Naive thymus-derived CD8-positive, alpha-beta T cell (primary cell): ENCODE measurements around the gene XPNPEP2. TPM values are rescaled to one million over a fixed set of nuclear protein-coding genes. Genes with fewer than 3 reads are reported as not detected.

Experiments used
- ATAC-seq, 2 donors: fragments of 150-1000 bp; cut with Tn5 transposase in 1 of 2; sonication (Bioruptor Pico), chemical (Tn5 transposase) in 1 of 2; 1 replicate in 1 of 2; 2 replicates in 1 of 2; pipeline ENCODE4 v1.10.0; 2021; ENCODE audit warnings: mild to moderate bottlenecking in 2 of 2, moderate library complexity in 2 of 2
- POLR2A ChIA-PET: fragments of 350-600 bp; sonication (Branson Sonifier 250); formaldehyde crosslinking; loops from one replicate; lab custom pipeline; 2021; ENCODE audit warnings: antibody characterized with exemption; lab: Charles Lee
- DNase-seq, 10 donors: peaks; one replicate each; pipeline versions ENCODE4 v3.0.0 to v3.0.0-alpha.2; 2020 to 2022
- H3K27ac Mint-ChIP-seq, 10 donors: one replicate each; pipeline ENCODE4 v1.8.0; 2020 to 2022; ENCODE audit warnings: mild to moderate bottlenecking in 10 of 10, mixed read lengths in 10 of 10, moderate library complexity in 4 of 10, inconsistent platforms in 1 of 10
- H3K27me3 Mint-ChIP-seq, 5 donors: one replicate each; pipeline ENCODE4 v1.8.0; 2021 to 2022; ENCODE audit warnings: mixed read lengths in 5 of 5
- H3K36me3 Mint-ChIP-seq, 3 donors: one replicate each; pipeline ENCODE4 v1.8.0; 2020 to 2022; ENCODE audit warnings: mixed read lengths in 3 of 3, mild to moderate bottlenecking in 2 of 3, inconsistent platforms in 1 of 3
- H3K4me1 Mint-ChIP-seq, 4 donors: one replicate each; pipeline ENCODE4 v1.8.0; 2021 to 2022; ENCODE audit warnings: mixed read lengths in 4 of 4
- H3K4me3 Mint-ChIP-seq, 10 donors: one replicate each; pipeline ENCODE4 v1.8.0; 2020 to 2022; ENCODE audit warnings: mild to moderate bottlenecking in 10 of 10, mixed read lengths in 10 of 10, moderate library complexity in 6 of 10, inconsistent platforms in 1 of 10
- H3K9me3 Mint-ChIP-seq, 9 donors: one replicate each; pipeline ENCODE4 v1.8.0; 2020 to 2022; ENCODE audit warnings: mixed read lengths in 9 of 9, mild to moderate bottlenecking in 3 of 9, inconsistent platforms in 1 of 9, moderate library complexity in 1 of 9
- polyA plus RNA-seq, 3 donors: library from polyadenylated mRNA; unstranded; fragments of 300-500 nt; fragmentation: Illumina TruSeq; gene quantifications; one replicate each; pipeline ENCODE4 v1.2.3, GENCODE V29; 2021
- total RNA-seq, 8 experiments: library from RNA in 2 of 8; stranded (reverse) in 2 of 8; gene quantifications; one replicate each; pipeline ENCODE4 v1.2.3 and lab custom pipeline; 2021 to 2026

Gene XPNPEP2
- total and polyA plus RNA-seq, 5 experiments from 2014 or later, result 0.13 to 0.47 TPM; not detected in 3

DNA sequence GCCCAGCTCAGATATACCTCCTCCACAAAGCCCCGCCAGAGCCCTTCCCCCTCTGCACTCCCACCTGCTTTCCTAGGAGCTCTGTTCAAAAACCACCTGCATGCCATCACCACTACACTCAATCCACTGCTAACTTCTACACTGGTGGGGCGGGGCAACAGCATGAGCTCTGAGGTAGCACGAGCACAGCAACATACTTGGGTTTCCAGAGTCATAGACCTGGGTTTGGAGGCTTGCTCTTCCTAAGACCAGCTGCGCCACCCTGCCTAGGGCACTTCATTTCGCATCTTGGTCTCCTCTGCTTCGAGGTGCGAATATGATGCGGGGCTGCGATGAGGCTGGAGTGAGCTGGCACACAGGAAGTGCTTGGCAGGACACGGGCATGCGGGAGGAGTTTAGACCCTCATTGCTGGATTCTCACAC is 44.5 kb downstream of the XPNPEP2 start:
- POLR2A ChIA-PET, result interaction anchor here (1.0 to 15.1 kb wide), 7 partner anchors 13 to 125 kb away, joined by 3 to 382 read pairs (median 7); no protein-coding TSS in a partner anchor
- peak overlapping the region; percentile 80 to 98 (median 96) for H3K4me3 Mint-ChIP-seq
- ATAC-seq (no peak), DNase-seq (no peak)
- H3K27me3 Mint-ChIP-seq, result no peaks in the 10 kb centered on the region
- peaks cover 7 to 61% (median 24%) of the 10 kb centered on the region in 3 donors for H3K36me3 Mint-ChIP-seq
- no peaks in the 10 kb centered on the region for H3K9me3 Mint-ChIP-seq
- peaks cover 33 to 72% (median 66%) of the 10 kb centered on the region in 4 donors for H3K4me1 Mint-ChIP-seq
- H3K27ac Mint-ChIP-seq, result peak overlapping the region; percentile 44 to 95 (median 89)

DNA sequence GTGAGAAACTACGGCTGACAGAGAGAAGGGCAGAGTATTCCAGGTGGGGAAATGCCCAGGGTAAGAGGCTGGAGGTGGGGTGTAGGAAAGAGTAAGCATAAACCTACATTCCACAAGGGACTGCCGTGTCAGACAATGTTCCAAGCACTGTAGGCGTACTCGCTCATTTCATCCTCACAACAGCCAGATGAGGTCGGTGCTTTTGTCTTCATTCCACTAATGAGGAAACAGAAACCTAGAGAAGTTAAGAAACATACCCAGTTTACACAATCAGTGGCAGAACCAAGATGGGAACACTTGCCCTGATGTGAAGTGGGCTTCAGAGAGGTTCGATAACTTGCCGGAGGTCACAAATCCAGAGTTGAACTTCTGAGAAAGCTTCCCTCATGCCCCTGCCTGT is 45.6 kb downstream of the XPNPEP2 start:
- peak overlapping the region; percentile 80 to 98 (median 96) for H3K4me3 Mint-ChIP-seq
- no peak for ATAC-seq
- peaks cover 31 to 66% (median 65%) of the 10 kb centered on the region in 4 donors for H3K4me1 Mint-ChIP-seq
- peaks cover 7 to 72% (median 24%) of the 10 kb centered on the region in 3 donors for H3K36me3 Mint-ChIP-seq
- POLR2A ChIA-PET, result interaction anchor here (0.6 to 15.1 kb wide), 5 partner anchors 11 to 106 kb away, joined by 3 to 382 read pairs (median 5); no protein-coding TSS in a partner anchor
- H3K27ac Mint-ChIP-seq, result peak overlapping the region in 9 of 10 donors; percentile 78 to 95 (median 89)
- no peaks in the 10 kb centered on the region for H3K27me3 Mint-ChIP-seq
- no peaks in the 10 kb centered on the region for H3K9me3 Mint-ChIP-seq
- no peak for DNase-seq

DNA sequence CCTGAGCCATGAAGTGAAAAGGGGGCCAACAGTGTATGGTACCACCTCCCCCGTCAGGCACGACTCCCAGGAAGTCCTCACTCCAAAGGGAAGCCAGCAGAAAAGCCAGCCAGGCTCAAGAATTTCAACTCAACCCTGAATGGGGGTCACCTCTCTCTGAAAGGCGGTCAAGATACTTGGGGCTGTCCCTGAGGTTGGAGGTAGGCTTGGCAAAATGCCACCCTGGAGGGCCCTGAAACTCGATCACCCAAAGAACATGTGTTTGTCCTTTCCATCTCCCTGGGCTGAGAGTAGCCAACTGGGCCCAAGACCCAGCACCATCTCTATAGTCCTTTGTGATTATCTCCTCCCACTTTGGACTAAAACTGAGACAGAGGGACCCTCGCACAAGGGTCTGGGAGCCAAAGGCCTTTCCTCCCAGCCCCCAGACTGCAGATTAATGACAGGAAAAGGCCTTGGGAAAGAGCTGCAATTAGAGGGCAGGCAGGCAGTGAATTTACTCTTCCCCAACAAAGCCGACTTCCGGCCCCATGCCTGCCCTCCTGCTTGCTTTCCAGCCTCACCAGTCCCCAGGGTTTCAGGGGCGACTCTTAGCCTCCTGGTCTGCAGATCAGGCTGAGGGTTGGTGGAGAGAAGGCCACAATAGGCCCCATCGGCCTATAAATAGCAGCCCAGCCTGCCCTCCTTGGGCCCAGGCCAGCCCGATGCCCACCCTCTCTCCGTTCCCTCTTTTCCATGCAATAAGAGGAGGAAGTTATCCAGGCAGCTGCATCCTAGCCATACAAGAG is 46.6 kb downstream of the XPNPEP2 start:
- H3K27me3 Mint-ChIP-seq, result no peaks in the 10 kb centered on the region
- peaks cover 28 to 65% (median 64%) of the 10 kb centered on the region in 4 donors for H3K4me1 Mint-ChIP-seq
- peak overlapping the region; percentile 76 to 95 (median 89) for H3K27ac Mint-ChIP-seq
- POLR2A ChIA-PET, result interaction anchor here (0.6 to 15.1 kb wide), 6 partner anchors 11 to 286 kb away, joined by 3 to 382 read pairs (median 4); no protein-coding TSS in a partner anchor
- peaks cover 7 to 79% (median 20%) of the 10 kb centered on the region in 3 donors for H3K36me3 Mint-ChIP-seq
- H3K9me3 Mint-ChIP-seq, result no peaks in the 10 kb centered on the region
- ATAC-seq, result no peak
- no peak for DNase-seq
- H3K4me3 Mint-ChIP-seq, result peak overlapping the region; percentile 65 to 98 (median 78)

DNA sequence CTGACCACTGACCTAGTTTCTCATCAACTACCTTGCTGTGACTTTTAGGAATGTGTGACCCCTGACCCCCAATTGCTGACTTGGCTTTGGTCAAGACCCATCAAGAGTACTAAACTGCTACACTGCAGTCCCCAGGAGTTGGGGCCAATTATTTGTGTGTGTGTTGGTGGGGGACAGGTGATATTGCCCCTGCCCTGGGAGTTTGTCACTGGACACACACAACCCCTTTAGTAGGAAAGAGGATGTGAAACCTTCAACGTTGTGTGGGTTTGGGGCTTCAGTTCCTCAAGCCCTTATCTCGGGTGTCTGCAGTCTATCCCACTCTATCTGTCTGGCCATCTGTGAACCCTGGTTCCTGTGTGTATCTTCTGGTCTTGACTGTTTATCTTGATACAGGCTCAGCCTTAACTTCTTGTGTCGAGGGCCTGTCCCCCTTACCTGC is 47.5 kb downstream of the XPNPEP2 start:
- H3K27me3 Mint-ChIP-seq, result no peaks in the 10 kb centered on the region
- DNase-seq (no peak), ATAC-seq (no peak)
- H3K27ac Mint-ChIP-seq, result peak overlapping the region; percentile 65 to 95 (median 89)
- peak overlapping the region; percentile 65 to 98 (median 78) for H3K4me3 Mint-ChIP-seq
- H3K9me3 Mint-ChIP-seq, result no peaks in the 10 kb centered on the region
- POLR2A ChIA-PET, result interaction anchor here (0.6 to 15.1 kb wide), 5 partner anchors 12 to 285 kb away, joined by 3 to 382 read pairs (median 4); no protein-coding TSS in a partner anchor
- peaks cover 7 to 85% (median 20%) of the 10 kb centered on the region in 3 donors for H3K36me3 Mint-ChIP-seq
- H3K4me1 Mint-ChIP-seq, result peaks cover 28 to 67% (median 64%) of the 10 kb centered on the region in 4 donors

DNA sequence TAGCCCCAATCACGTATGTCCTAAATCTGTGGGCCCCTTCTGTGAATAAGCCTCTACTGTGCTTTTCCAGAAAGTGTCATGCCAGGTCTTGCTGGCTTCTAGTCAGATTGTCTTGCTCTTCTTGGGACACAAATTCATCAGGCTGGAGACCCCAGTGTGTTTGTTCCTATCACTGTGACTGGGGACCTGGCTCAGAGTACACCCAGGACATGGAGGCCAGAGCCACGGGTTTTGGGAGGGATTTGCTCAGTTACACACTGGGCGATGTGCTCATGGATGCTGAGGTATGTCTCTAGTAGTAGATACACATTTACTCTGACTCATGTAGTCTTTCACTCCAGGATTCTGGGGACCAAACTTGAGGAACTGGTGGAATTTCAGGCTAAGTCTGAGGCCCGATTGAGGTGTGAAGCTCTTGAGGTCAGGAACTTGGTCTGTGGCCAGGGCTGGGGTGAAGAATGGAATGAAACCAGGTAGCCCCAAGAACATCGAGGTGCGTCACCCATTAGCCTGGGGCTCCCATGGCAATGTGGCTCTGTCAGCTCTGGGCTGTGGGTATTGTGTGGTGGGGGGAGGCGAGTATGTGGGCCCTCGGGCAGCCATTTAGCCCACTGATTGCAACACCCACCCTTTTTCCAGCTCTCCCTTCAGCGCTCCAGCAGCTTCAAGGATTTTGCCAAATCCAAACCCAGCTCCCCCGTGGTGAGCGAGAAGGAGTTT is 48.7 kb downstream of the XPNPEP2 start:
- Mint-ChIP-seq H3K4me1 (peaks cover 28 to 61% (median 56%) of the 10 kb centered on the region in 4 donors), H3K9me3 (no peaks in the 10 kb centered on the region), H3K27me3 (no peaks in the 10 kb centered on the region), H3K4me3 (peak overlapping the region in 9 of 10 donors; percentile 54 to 98 (median 75)), H3K27ac (peak overlapping the region; percentile 74 to 96 (median 92)), H3K36me3 (peaks cover 7 to 80% (median 20%) of the 10 kb centered on the region in 3 donors)
- ATAC-seq (no peak), DNase-seq (no peak)
- POLR2A ChIA-PET, result interaction anchor here (0.5 to 15.1 kb wide), 7 partner anchors 8 to 108 kb away, joined by 3 to 382 read pairs (median 5); partner anchors contain the start of gene SASH3

DNA sequence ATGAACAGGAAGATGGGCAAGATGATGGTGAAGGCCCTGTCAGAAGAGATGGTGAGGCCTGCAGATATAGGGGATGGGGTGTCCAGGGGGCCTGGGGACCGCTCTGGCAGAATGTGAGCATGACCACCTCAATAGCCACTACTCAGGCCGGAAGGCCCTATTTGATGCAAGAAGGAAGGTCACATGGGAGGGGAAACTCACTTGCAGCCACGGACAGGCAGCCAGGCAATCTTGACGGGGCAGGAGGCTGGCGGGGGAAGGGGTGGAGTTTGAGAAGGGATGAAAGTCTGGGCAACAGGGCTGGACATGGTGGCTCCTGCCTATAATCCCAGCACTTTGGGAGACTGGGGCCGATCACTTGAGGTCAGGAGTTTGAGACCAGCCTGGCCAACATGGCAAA is 49.7 kb downstream of the XPNPEP2 start:
- POLR2A ChIA-PET, result interaction anchor here (0.9 to 15.1 kb wide), 2 partner anchors 11 to 22 kb away, joined by 4 to 382 read pairs; no protein-coding TSS in a partner anchor
- Mint-ChIP-seq H3K4me3 (peak overlapping the region in 3 of 10 donors; percentile 13 to 56 (median 29)), H3K4me1 (peaks cover 21 to 53% (median 47%) of the 10 kb centered on the region in 4 donors), H3K36me3 (peaks cover under 1 to 75% (median 12%) of the 10 kb centered on the region in 3 donors), H3K9me3 (no peaks in the 10 kb centered on the region), H3K27me3 (no peaks in the 10 kb centered on the region), H3K27ac (peak overlapping the region in 8 of 10 donors; percentile 19 to 91 (median 69))
- DNase-seq, result no peak
- no peak for ATAC-seq

DNA sequence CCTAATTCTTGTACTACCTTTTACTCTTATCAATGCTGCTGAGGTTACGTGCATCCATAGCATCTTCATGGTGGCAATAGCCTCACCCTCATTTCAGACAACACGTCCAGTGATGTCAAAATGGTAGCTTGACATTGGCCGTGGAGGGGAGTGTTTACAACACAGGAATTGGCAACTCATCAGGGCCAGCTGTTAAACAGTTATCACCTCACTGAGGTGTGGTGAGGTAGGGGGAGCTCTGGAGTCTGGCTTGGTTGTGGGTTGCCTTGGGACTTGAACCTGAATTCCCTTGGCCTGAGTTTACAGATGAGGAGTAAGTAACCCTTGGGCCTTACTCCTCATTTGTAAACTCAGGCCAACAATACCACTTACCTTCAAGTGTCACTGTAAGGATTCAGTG is 51.4 kb downstream of the XPNPEP2 start:
- H3K36me3 Mint-ChIP-seq, result peaks cover 0 to 67% (median 7%) of the 10 kb centered on the region in 3 donors
- H3K27me3 Mint-ChIP-seq, result no peaks in the 10 kb centered on the region
- peaks cover 22 to 45% (median 34%) of the 10 kb centered on the region in 4 donors for H3K4me1 Mint-ChIP-seq
- peak overlapping the region in 1 of 10 donors; percentile 36 for H3K4me3 Mint-ChIP-seq
- H3K9me3 Mint-ChIP-seq, result no peaks in the 10 kb centered on the region
- ATAC-seq (no peak), DNase-seq (no peak)
- POLR2A ChIA-PET, result interaction anchor here (1.0 kb wide), 1 partner anchor 10 kb away, joined by 3 read pairs; the partner anchor contains the start of gene SASH3
- H3K27ac Mint-ChIP-seq, result peak overlapping the region in 6 of 10 donors; percentile 65 to 90 (median 70)

DNA sequence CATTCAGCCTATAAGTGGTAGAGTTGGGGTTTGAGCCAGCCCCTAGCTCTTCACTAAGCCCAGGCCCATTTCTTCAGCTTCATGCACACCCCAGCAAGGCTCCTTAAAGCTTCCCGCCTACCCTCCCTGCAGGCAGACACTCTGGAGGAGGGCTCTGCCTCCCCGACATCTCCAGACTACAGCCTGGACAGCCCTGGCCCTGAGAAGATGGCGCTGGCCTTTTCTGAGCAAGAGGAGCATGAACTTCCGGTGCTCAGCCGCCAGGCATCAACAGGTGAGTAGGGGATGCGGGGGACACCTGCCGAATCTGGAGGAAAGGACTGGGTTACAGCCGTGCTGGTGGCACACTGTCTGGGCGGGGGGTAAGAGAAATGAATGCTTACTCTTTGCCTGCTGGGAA is 52.0 kb downstream of the XPNPEP2 start:
- ATAC-seq (no peak), DNase-seq (no peak)
- Mint-ChIP-seq H3K27me3 (no peaks in the 10 kb centered on the region), H3K4me3 (no peak overlapping the region), H3K9me3 (no peaks in the 10 kb centered on the region), H3K27ac (peak overlapping the region in 5 of 10 donors; percentile 4 to 89 (median 72)), H3K4me1 (peaks cover 15 to 39% (median 27%) of the 10 kb centered on the region in 4 donors), H3K36me3 (peaks cover 0 to 67% (median 2%) of the 10 kb centered on the region in 3 donors)
- POLR2A ChIA-PET, result interaction anchor here (1.0 to 10.1 kb wide), 2 partner anchors 11 kb away, joined by 3 to 107 read pairs; partner anchors contain the start of gene SASH3

DNA sequence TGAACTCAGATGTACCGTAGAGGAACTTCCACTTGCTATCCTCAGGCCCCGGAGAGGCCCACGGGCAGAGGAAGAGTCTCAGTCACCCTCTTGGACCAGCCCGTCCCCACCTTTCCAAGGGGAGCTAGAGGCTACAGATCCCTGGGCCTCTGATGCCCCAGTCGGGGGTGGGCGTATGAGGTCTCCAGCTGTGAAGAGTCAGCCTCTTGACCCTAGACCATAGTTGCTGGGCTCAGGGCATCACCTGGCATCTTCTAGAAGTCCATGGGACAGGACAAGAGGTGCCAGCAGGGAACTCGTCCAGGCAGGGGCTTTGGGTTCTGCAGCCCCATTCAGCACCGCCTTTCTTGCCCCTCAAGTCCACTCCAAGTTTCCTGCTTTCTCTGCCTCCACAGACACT is 52.6 kb downstream of the XPNPEP2 start:
- DNase-seq (no peak), ATAC-seq (no peak)
- Mint-ChIP-seq H3K9me3 (no peaks in the 10 kb centered on the region), H3K4me1 (peaks cover 15 to 33% (median 22%) of the 10 kb centered on the region in 4 donors), H3K27me3 (no peaks in the 10 kb centered on the region), H3K36me3 (peaks cover 0 to 66% (median 2%) of the 10 kb centered on the region in 3 donors), H3K4me3 (no peak overlapping the region), H3K27ac (peak overlapping the region in 6 of 10 donors; percentile 44 to 84 (median 72))
- POLR2A ChIA-PET, result interaction anchor here (1.2 to 10.1 kb wide), 2 partner anchors 11 to 33 kb away, joined by 3 to 107 read pairs; partner anchors contain the start of gene SASH3

DNA sequence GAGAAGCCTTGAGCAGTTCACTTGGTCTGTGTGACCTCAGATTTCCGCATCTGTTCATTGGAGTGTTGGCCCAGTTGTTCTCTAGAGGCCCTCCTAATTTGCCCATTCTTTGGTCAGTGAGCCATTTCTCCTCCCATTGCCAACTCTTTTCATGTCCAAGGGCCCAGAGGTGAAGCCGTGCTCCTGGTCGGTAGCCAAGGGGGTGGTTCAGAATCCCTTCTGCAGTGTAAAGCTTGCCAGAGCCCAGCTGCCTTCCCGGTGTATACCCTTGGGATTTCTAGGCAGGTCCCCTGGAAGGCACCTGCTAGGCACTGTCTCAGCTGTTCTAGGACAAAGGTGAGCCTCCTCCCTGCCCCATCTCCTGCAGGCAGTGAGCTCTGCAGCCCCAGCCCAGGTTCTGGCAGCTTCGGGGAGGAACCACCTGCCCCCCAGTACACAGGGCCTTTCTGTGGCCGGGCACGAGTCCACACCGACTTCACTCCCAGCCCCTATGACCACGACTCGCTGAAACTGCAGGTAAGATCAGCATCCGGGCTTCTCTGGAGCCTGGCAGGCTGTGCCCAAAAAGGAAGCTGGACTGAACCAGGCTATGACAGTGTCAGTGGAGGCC is 53.3 kb downstream of the XPNPEP2 start:
- Mint-ChIP-seq H3K27ac (peak overlapping the region in 5 of 10 donors; percentile 2 to 70 (median 19)), H3K27me3 (no peaks in the 10 kb centered on the region)
- POLR2A ChIA-PET, result interaction anchor here (1.0 to 10.1 kb wide), 3 partner anchors 8 to 34 kb away, joined by 3 to 107 read pairs (median 3); partner anchors contain the start of gene SASH3

DNA sequence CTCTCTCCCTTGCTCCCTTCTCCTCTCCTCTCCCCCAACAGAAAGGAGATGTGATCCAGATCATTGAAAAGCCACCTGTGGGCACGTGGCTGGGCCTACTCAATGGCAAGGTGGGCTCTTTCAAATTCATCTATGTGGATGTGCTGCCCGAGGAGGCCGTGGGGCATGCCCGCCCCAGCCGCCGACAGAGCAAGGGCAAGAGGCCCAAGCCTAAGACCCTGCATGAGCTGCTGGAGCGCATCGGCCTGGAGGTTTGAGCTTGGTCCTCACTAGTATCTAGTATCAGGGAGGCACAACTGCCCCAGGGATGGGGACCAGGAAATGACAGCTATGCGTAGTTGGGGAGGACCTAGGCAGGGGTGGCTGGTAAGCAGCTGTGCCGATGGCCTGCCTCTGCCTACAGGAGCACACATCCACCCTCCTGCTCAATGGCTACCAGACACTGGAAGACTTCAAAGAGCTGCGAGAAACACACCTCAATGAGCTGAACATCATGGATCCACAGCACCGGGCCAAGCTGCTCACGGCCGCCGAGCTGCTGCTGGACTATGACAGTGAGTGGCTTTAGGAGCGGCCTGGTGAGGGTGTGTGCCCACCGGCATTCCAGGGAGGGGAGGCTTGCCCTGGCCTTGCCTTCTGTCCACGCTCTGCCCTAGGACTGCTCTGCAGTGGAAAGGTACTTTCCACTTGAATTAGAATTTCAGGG is 54.0 kb downstream of the XPNPEP2 start:
- ATAC-seq (no peak), DNase-seq (no peak)
- H3K27me3 Mint-ChIP-seq, result no peaks in the 10 kb centered on the region
- H3K27ac Mint-ChIP-seq, result peak overlapping the region in 7 of 10 donors; percentile 6 to 81 (median 27)
- no peaks in the 10 kb centered on the region for H3K9me3 Mint-ChIP-seq
- H3K4me1 Mint-ChIP-seq, result peaks cover 5 to 23% (median 15%) of the 10 kb centered on the region in 4 donors
- peaks cover 0 to 59% (median 2%) of the 10 kb centered on the region in 3 donors for H3K36me3 Mint-ChIP-seq
- H3K4me3 Mint-ChIP-seq, result peak overlapping the region in 1 of 10 donors; percentile 14
- POLR2A ChIA-PET, result interaction anchor here (1.0 to 10.1 kb wide), 2 partner anchors 8 to 13 kb away, joined by 3 to 107 read pairs; partner anchors contain the start of gene SASH3

More for the DNA sequence above, 53.3 kb downstream of the XPNPEP2 start:
- Mint-ChIP-seq H3K4me3 (no peak overlapping the region), H3K9me3 (no peaks in the 10 kb centered on the region), H3K4me1 (peaks cover 11 to 29% (median 18%) of the 10 kb centered on the region in 4 donors), H3K36me3 (peaks cover 0 to 61% (median 2%) of the 10 kb centered on the region in 3 donors)
- no peak for ATAC-seq
- no peak for DNase-seq
